K562 (cell line): Measurements from ENCODE around the gene EFCAB5. TPM values are rescaled to one million over a fixed set of nuclear protein-coding genes. Genes with fewer than 3 reads are reported as not detected.

Experiments used
- BACH1 ChIP-seq: fragments of 200-800 bp; sonication (Bioruptor generic); IDR thresholded peaks from 2 replicates; pipeline ENCODE4 v1.6.1; 2016; ENCODE audit warnings: missing genetic modification characterization, missing compliant biosample characterization
- CCNT2 ChIP-seq: IDR thresholded peaks from 2 replicates; pipeline ENCODE4 v1.6.1; 2011; ENCODE audit warnings: borderline replicate concordance, low read depth, mild to moderate bottlenecking, moderate library complexity, mixed read lengths, low read length; ENCODE audit not compliant: insufficient read length; ENCODE audit errors: extremely low read depth
- ETV6 ChIP-seq, 3 experiments: fragments of 150-350 bp in 1 of 3; sonication (generic) in 1 of 3; formaldehyde crosslinking in 1 of 3; IDR thresholded peaks; 2 replicates each; pipeline versions ENCODE4 v1.6.1 to v1.8.0; 2014 to 2022; ENCODE audit warnings: borderline replicate concordance in 2 of 3, low read depth in 2 of 3, antibody characterized with exemption in 1 of 3, low read length in 1 of 3, mild to moderate bottlenecking in 1 of 3, missing genetic modification reagents in 1 of 3
- KLF10 ChIP-seq: fragments of 250-450 bp; sonication (Bioruptor Pico); IDR thresholded peaks from 2 replicates; pipeline ENCODE4 v1.6.1; 2021; ENCODE audit warnings: matching md5 sums
- PRPF4 ChIP-seq: fragments of 200-400 bp; formaldehyde crosslinking; IDR thresholded peaks from one replicate; pipeline ENCODE4 v1.6.1; 2017; ENCODE audit warnings: low read length, low read depth, mild to moderate bottlenecking; ENCODE audit not compliant: insufficient read depth, poor library complexity, severe bottlenecking
- ZNF133 ChIP-seq: fragments of 250-450 bp; sonication (Bioruptor Pico); IDR thresholded peaks from 2 replicates; pipeline ENCODE4 v1.4.0; 2020; ENCODE audit warnings: mild to moderate bottlenecking
- polyA plus RNA-seq, 8 experiments: library from polyadenylated mRNA; depleted of rRNA in 4 of 8; stranded (reverse) in 5 of 8; unstranded in 3 of 8; fragments of >200 nt; fragmentation: Nextera tagmentation in 2 of 8; fragmentation: Illumina TruSeq in 1 of 8; extraction: Ambion mirVana in 2 of 8; extraction: Trizol in 1 of 8; gene quantifications; 2 replicates each; pipeline versions ENCODE4 v1.2.1 to v1.2.3, GENCODE V29; 2011 to 2014; ENCODE audit warnings: inconsistent platforms in 1 of 8, missing spikeins in 1 of 8
- total RNA-seq, 7 experiments: library from RNA; depleted of rRNA in 6 of 7; stranded (reverse); fragments of >200 nt in 6 of 7; fragmentation: Illumina TruSeq in 2 of 7; extraction: Trizol in 2 of 7; gene quantifications; 2 replicates each; pipeline versions ENCODE4 v1.2.1 to v1.2.3, GENCODE V29; 2011 to 2021; ENCODE audit warnings: low replicate concordance in 1 of 7
- TF ChIP-seq, protein P1 (sequence below): fragments of 250-450 bp; sonication (Bioruptor Pico); IDR thresholded peaks from 2 replicates; pipeline ENCODE4 v1.4.0; 2020; ENCODE audit warnings: mild to moderate bottlenecking, moderate library complexity
- TF ChIP-seq, protein P2 (sequence below): fragments of 250-450 bp; sonication (Bioruptor Pico); IDR thresholded peaks from 2 replicates; pipeline ENCODE4 v1.8.0; 2021; ENCODE audit warnings: moderate library complexity, mild to moderate bottlenecking, inconsistent platforms
- TF ChIP-seq, protein P3 (sequence below), 3 experiments: fragments of 200-800 bp in 1 of 3; sonication (Bioruptor generic) in 1 of 3; sonication (generic) in 1 of 3; formaldehyde crosslinking in 1 of 3; IDR thresholded peaks; 2 replicates each; pipeline versions ENCODE4 v1.6.1 to v1.8.0; 2016 to 2022; ENCODE audit warnings: mild to moderate bottlenecking in 2 of 3, missing compliant biosample characterization in 2 of 3, missing genetic modification characterization in 2 of 3, missing genetic modification reagents in 1 of 3
- TF ChIP-seq, protein P4 (sequence below), 2 experiments: fragments of 200-800 bp in 1 of 2; sonication (Bioruptor generic) in 1 of 2; sonication (generic) in 1 of 2; formaldehyde crosslinking in 1 of 2; IDR thresholded peaks in 1 of 2; conservative IDR thresholded peaks in 1 of 2; 2 replicates each; pipeline versions ENCODE4 v1.5.0 to v1.6.1; 2016 to 2020; ENCODE audit warnings: missing compliant biosample characterization in 1 of 2, missing genetic modification characterization in 1 of 2, missing genetic modification reagents in 1 of 2
- TF ChIP-seq, protein P5 (sequence below): sonication (generic); formaldehyde crosslinking; IDR thresholded peaks from 2 replicates; pipeline ENCODE4 v1.8.1; 2023; ENCODE audit warnings: mild to moderate bottlenecking, missing genetic modification reagents, moderate library complexity

Gene EFCAB5
- total and polyA plus RNA-seq, 9 of the 15 experiments (the other 6 are each of a cell fraction or from before 2014, with no cell fraction given), result 0.06 to 0.11 TPM; not detected in 7

DNA sequence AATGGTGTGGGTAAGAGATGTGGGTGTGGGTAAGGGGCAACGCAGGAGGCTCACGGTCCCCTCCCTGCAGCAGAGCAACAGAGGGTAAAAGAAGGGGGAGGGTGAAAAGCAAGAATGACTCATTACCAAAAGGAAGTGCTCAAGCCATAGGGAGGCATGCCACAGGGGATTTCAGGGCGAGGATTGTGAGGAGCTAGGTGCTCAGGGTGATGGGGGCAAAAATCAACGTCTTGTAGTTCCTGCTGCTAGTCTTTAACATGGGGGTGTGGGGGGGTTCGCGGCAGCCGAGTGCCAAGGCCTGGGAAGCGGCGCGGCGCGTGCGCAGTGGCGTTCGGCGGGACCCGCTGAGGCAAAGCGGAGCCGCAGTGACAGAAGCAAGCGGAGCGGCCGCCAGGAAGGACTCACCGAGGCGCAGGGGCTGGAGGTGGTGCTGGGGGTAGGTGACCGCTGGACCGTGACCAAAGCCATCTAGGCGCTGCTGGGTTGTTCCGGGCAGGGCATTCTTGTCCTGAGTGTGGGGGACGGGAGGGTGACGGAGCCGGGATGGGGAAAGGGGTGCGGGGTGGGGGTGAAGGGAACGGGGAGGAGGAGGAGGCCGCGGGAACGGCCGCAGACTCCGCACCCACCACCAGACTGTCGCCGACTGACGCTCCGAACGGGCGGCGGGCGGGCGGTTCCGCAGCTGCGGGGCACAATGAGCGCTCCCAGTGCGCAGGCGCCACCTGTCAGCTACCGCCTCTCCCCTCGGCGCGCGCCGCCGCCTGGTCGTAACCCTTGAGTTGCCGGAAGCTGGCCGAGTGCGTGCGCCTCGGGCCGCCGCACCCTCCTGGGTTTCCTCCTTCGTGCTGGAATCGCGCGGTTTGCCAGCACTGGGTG, 11.7 kb upstream of the EFCAB5 start, which contains the start of gene SSH2 (continued):
- TF ChIP-seq, protein P1, sequence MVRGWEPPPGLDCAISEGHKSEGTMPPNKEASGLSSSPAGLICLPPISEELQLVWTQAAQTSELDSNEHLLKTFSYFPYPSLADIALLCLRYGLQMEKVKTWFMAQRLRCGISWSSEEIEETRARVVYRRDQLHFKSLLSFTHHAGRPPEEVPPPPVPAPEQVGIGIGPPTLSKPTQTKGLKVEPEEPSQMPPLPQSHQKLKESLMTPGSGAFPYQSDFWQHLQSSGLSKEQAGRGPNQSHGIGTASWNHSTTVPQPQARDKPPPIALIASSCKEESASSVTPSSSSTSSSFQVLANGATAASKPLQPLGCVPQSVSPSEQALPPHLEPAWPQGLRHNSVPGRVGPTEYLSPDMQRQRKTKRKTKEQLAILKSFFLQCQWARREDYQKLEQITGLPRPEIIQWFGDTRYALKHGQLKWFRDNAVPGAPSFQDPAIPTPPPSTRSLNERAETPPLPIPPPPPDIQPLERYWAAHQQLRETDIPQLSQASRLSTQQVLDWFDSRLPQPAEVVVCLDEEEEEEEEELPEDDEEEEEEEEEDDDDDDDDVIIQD (CRISPR knock-in tag), result no peak
- TF ChIP-seq, protein P2, sequence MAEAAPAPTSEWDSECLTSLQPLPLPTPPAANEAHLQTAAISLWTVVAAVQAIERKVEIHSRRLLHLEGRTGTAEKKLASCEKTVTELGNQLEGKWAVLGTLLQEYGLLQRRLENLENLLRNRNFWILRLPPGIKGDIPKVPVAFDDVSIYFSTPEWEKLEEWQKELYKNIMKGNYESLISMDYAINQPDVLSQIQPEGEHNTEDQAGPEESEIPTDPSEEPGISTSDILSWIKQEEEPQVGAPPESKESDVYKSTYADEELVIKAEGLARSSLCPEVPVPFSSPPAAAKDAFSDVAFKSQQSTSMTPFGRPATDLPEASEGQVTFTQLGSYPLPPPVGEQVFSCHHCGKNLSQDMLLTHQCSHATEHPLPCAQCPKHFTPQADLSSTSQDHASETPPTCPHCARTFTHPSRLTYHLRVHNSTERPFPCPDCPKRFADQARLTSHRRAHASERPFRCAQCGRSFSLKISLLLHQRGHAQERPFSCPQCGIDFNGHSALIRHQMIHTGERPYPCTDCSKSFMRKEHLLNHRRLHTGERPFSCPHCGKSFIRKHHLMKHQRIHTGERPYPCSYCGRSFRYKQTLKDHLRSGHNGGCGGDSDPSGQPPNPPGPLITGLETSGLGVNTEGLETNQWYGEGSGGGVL (CRISPR knock-in tag), result no peak
- TF ChIP-seq, protein P3, sequence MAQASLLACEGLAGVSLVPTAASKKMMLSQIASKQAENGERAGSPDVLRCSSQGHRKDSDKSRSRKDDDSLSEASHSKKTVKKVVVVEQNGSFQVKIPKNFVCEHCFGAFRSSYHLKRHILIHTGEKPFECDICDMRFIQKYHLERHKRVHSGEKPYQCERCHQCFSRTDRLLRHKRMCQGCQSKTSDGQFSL (CRISPR knock-in tag; IDR thresholded peaks at IDR 0.05), result peak; percentile 95; the same call in 1 of the 2 replicates
- TF ChIP-seq, protein P3 (tag; IDR thresholded peaks at IDR 0.05), result peak in 1 of 2 experiments; percentile 44; a peak in 2 of 4 replicates
- TF ChIP-seq ETV6 (IDR thresholded peaks at IDR 0.05; ENCODE audit: borderline replicate concordance in 1 of 2, low read depth in 2 of 2, low read length in 1 of 2) (no peak), ETV6 (CRISPR knock-in tag; IDR thresholded peaks at IDR 0.05; ENCODE audit: borderline replicate concordance) (no peak), KLF10 (CRISPR knock-in tag) (no peak), PRPF4 (no peak), BACH1 (tag) (no peak), CCNT2 (peak; percentile 57), ZNF133 (CRISPR knock-in tag) (no peak)
- TF ChIP-seq, protein P4, sequence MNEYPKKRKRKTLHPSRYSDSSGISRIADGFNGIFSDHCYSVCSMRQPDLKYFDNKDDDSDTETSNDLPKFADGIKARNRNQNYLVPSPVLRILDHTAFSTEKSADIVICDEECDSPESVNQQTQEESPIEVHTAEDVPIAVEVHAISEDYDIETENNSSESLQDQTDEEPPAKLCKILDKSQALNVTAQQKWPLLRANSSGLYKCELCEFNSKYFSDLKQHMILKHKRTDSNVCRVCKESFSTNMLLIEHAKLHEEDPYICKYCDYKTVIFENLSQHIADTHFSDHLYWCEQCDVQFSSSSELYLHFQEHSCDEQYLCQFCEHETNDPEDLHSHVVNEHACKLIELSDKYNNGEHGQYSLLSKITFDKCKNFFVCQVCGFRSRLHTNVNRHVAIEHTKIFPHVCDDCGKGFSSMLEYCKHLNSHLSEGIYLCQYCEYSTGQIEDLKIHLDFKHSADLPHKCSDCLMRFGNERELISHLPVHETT (CRISPR knock-in tag; conservative IDR thresholded peaks at IDR 0.05 in 1 of 2, IDR thresholded peaks at IDR 0.05 in 1 of 2), result no peak
- TF ChIP-seq, protein P5, sequence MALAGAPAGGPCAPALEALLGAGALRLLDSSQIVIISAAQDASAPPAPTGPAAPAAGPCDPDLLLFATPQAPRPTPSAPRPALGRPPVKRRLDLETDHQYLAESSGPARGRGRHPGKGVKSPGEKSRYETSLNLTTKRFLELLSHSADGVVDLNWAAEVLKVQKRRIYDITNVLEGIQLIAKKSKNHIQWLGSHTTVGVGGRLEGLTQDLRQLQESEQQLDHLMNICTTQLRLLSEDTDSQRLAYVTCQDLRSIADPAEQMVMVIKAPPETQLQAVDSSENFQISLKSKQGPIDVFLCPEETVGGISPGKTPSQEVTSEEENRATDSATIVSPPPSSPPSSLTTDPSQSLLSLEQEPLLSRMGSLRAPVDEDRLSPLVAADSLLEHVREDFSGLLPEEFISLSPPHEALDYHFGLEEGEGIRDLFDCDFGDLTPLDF, result no peak
